Erythroblast (primary cell): ENCODE results near the gene COMTD1.
"Not testable (repeated sequence)": the region's sequence is repeated elsewhere in the genome, so short reads cannot be mapped to it uniquely, and the experiment has no call there.

ENCODE experiments used
- GATA1 ChIP-seq: IDR thresholded peaks from 2 replicates; pipeline ENCODE4 v1.6.1; 2011; ENCODE audit warnings: low read depth, mild to moderate bottlenecking, control low read depth, low read length, moderate library complexity
- POLR2A ChIP-seq: IDR thresholded peaks from 2 replicates; pipeline ENCODE4 v1.6.1; 2011; ENCODE audit warnings: mild to moderate bottlenecking, low read length

DNA sequence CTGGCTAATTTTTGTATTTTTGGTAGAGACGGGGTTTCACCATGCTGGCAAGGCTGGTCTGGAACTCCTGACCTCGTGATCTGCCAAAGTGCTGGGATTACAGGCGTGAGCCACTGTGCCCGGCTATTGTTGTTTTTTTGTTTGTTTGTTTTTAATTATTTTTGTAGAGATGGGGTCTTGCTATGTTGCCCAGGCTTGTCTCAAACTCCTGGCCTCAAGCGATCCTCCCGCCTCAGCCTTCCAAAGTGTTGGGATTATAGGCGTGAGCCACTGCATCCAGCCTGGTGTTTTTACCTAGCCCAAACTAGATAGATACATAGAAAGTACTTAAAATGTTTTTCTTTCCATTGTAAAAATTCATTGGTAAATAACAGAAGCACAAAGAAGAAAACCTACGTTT, 14.3 kb downstream of the COMTD1 start:
- TF ChIP-seq POLR2A, GATA1: not testable (repeated sequence)
